GM12878 (cell line): ENCODE data around the gene HTR6.
"Not testable (repeated sequence)": the region's sequence is repeated elsewhere in the genome, so short reads cannot be mapped to it uniquely, and the experiment has no call there.

ENCODE experiments used
- CREB1 ChIP-seq: IDR thresholded peaks from 2 replicates; pipeline ENCODE4 v1.6.1; 2012; ENCODE audit warnings: low read depth, mild to moderate bottlenecking, inconsistent platforms
- CTCF ChIP-seq, 3 experiments: IDR thresholded peaks in 2 of 3; conservative IDR thresholded peaks in 1 of 3; 2 replicates each; pipeline ENCODE4 v1.5.1; 2011; ENCODE audit warnings: low read depth in 3 of 3, low read length in 3 of 3, mild to moderate bottlenecking in 3 of 3, control low read depth in 2 of 3, moderate library complexity in 2 of 3, inconsistent platforms in 1 of 3, mixed read lengths in 1 of 3; ENCODE audit not compliant: control insufficient read depth in 2 of 3, insufficient read depth in 1 of 3; ENCODE audit errors: extremely low read depth in 1 of 3
- EZH2 ChIP-seq: IDR thresholded peaks from 2 replicates; pipeline ENCODE4 v1.6.1; 2012; ENCODE audit warnings: low read depth, mild to moderate bottlenecking, control low read depth, inconsistent platforms, low read length, borderline replicate concordance; ENCODE audit not compliant: control insufficient read depth
- JUND ChIP-seq: IDR thresholded peaks from 2 replicates; pipeline ENCODE4 v1.6.1; 2012; ENCODE audit warnings: low read depth, mild to moderate bottlenecking, low read length, improper control_type of control experiment, moderate library complexity
- KAT2A ChIP-seq: conservative IDR thresholded peaks from 2 replicates; pipeline ENCODE4 v1.6.1; 2011; ENCODE audit warnings: low read depth, low read length; ENCODE audit not compliant: control insufficient read depth
- NBN ChIP-seq: fragments of 450-650 bp; IDR thresholded peaks from 2 replicates; pipeline ENCODE4 v1.6.1; 2016
- POLR2A ChIP-seq: IDR thresholded peaks from 2 replicates; pipeline ENCODE4 v1.6.1; 2011; ENCODE audit warnings: low read depth, mild to moderate bottlenecking, low read length
- POLR2AphosphoS5 ChIP-seq: IDR thresholded peaks from 2 replicates; pipeline ENCODE4 v1.6.1; 2011; ENCODE audit warnings: mild to moderate bottlenecking, low read length, inconsistent platforms
- RAD21 ChIP-seq: IDR thresholded peaks from 2 replicates; pipeline ENCODE4 v1.6.1; 2011; ENCODE audit warnings: mild to moderate bottlenecking, low read depth, low read length, moderate library complexity; ENCODE audit not compliant: insufficient read depth
- RBBP5 ChIP-seq: fragments of 200-600 bp; sonication (generic); conservative IDR thresholded peaks from 2 replicates; pipeline ENCODE4 v1.6.1; 2016
- RCOR1 ChIP-seq: conservative IDR thresholded peaks from 2 replicates; pipeline ENCODE4 v1.6.1; 2012; ENCODE audit warnings: low read depth, low read length, improper control_type of control experiment
- REST ChIP-seq: IDR thresholded peaks from 2 replicates; pipeline ENCODE4 v1.6.1; 2012; ENCODE audit warnings: mild to moderate bottlenecking, low read depth, low read length
- SP1 ChIP-seq: IDR thresholded peaks from one replicate; pipeline ENCODE4 v1.6.1; 2011; ENCODE audit warnings: low read depth, low read length
- ZBTB4 ChIP-seq: fragments of 450-650 bp; formaldehyde crosslinking; IDR thresholded peaks from 2 replicates; pipeline ENCODE4 v1.4.0; 2022; ENCODE audit warnings: mild to moderate bottlenecking, moderate library complexity

DNA sequence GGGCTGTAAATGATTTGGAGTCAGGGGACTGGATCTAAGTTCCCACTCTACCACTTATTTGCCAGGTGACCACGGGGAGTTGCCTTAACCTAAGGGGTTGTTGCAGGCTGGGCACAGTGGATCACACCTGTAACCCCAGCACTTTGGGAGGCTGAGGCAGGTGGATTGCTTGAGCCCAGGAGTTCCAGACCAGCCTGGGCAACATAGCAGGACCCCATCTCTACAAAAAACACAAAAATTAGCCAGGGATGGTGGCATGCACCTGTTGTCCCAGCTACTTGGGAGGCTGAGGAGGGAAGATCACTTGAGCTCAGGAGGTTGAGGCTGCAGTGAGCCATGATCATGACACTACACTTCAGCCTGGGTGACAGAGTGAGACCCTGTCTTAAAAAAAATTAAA lies 34.5 kb upstream of the HTR6 start:
- TF ChIP-seq KAT2A; RCOR1; CTCF (IDR thresholded peaks at IDR 0.05 in 2 of 3, conservative IDR thresholded peaks at IDR 0.05 in 1 of 3; ENCODE audit: control insufficient read depth in 2 of 3, extremely low read depth in 1 of 3, insufficient read depth in 1 of 3, low read depth in 3 of 3, low read length in 3 of 3); RBBP5; NBN; RAD21; POLR2A; POLR2AphosphoS5; REST; JUND; CREB1; ZBTB4 (CRISPR knock-in tag); EZH2; SP1: not testable (repeated sequence)
